ENCODE measurements around the gene PDCL2. TPM values are rescaled to one million over a fixed set of nuclear protein-coding genes. Genes with fewer than 3 reads are reported as not detected.

Gene PDCL2
- total and polyA plus RNA-seq, 2 of the 13 experiments (the other 11 are each of a cell fraction or from before 2014, with no cell fraction given) = not detected

GRCh38 chr4:55604996-55605395 is 13.0 kb upstream of the PDCL2 start (continued):
- TF ChIP-seq TRAFD1 (CRISPR knock-in tag; IDR thresholded peaks at IDR 0.05; ENCODE audit: borderline replicate concordance) (no peak), ZSCAN29 (CRISPR knock-in tag; conservative IDR thresholded peaks at IDR 0.05) (no peak), CBFB (CRISPR knock-in tag; IDR thresholded peaks at IDR 0.05) (no peak), ZNF883 (CRISPR knock-in tag; IDR thresholded peaks at IDR 0.05; ENCODE audit: not compliant biosample characterization) (no peak), ZNF567 (CRISPR knock-in tag; IDR thresholded peaks at IDR 0.05; ENCODE audit: borderline replicate concordance) (no peak)

- in situ Hi-C loops (cut with HindIII; ENCODE audit: extremely low pct_ligation_motif_present, low pct_unique_long_range_greater_than_20kb) = no loop called here
- no peak for ATAC-seq
- CTCF ChIA-PET (ENCODE audit: low intra/inter-chr PET ratio, low total read pairs) = no interaction called here
These were observed 8.6 kb upstream of the PDCL2 start for GRCh38 chr4:55600640-55601039.

More at GRCh38 chr4:55600640-55601039, 8.6 kb upstream of the PDCL2 start:
- Histone ChIP-seq H3K79me2 (ENCODE audit: insufficient read depth, low read length) (no peaks in the 10 kb centered on the region), H3K4me1 (ENCODE audit: insufficient read depth, low read length) (no peaks in the 10 kb centered on the region), H3K27ac (ENCODE audit: extremely low read length, insufficient read depth, low read length) (no peak overlapping the region), H4K20me1 (ENCODE audit: insufficient read depth, low read length) (no peaks in the 10 kb centered on the region), H3K4me3 (replicated peaks in 1 of 3; ENCODE audit: insufficient read depth in 1 of 3, low read depth in 2 of 3, low read length in 3 of 3) (no peak overlapping the region), H3K27me3 (ENCODE audit: control insufficient read depth in 1 of 2, insufficient read depth in 2 of 2, low read length in 2 of 2) (no peaks in the 10 kb centered on the region), H3K36me3 (replicated peaks in 1 of 2; ENCODE audit: control insufficient read depth in 1 of 2, insufficient read depth in 2 of 2, low read length in 2 of 2) (no peaks in the 10 kb centered on the region), H2AFZ (ENCODE audit: low read length) (no peak overlapping the region), H3K9me3 (ENCODE audit: low read length) (no peaks in the 10 kb centered on the region), H3K4me2 (ENCODE audit: low read depth, low read length) (no peak overlapping the region), H3K9ac (ENCODE audit: insufficient read depth, low read depth, low read length) (no peak overlapping the region)
- DNase-seq (ENCODE audit: low spot score) (no peak), FAIRE-seq (no peak)
- BruUV-seq (replicated peaks) = no TSS peak
- POLR2A ChIA-PET = no interaction called here
- intact Hi-C loops (cut with micrococcal nuclease; ENCODE audit: unreplicated experiment) = no loop called here
- TF ChIP-seq GFI1 (CRISPR knock-in tag; IDR thresholded peaks at IDR 0.05; ENCODE audit: borderline replicate concordance) (no peak), ATM (IDR thresholded peaks at IDR 0.05; ENCODE audit: borderline replicate concordance) (no peak), ZBTB40 (IDR thresholded peaks at IDR 0.05) (no peak), ZBTB40 (CRISPR knock-in tag; IDR thresholded peaks at IDR 0.05) (no peak), ZNF878 (CRISPR knock-in tag; IDR thresholded peaks at IDR 0.05) (no peak), NR1H2 (CRISPR knock-in tag; IDR thresholded peaks at IDR 0.05; ENCODE audit: borderline replicate concordance, low read depth) (no peak)
